ENCODE measurements around the gene PAGR1.
"Not testable (repeated sequence)": the region's sequence is repeated elsewhere in the genome, so short reads cannot be mapped to it uniquely, and the experiment has no call there.

PAGR1 gene

DNA sequence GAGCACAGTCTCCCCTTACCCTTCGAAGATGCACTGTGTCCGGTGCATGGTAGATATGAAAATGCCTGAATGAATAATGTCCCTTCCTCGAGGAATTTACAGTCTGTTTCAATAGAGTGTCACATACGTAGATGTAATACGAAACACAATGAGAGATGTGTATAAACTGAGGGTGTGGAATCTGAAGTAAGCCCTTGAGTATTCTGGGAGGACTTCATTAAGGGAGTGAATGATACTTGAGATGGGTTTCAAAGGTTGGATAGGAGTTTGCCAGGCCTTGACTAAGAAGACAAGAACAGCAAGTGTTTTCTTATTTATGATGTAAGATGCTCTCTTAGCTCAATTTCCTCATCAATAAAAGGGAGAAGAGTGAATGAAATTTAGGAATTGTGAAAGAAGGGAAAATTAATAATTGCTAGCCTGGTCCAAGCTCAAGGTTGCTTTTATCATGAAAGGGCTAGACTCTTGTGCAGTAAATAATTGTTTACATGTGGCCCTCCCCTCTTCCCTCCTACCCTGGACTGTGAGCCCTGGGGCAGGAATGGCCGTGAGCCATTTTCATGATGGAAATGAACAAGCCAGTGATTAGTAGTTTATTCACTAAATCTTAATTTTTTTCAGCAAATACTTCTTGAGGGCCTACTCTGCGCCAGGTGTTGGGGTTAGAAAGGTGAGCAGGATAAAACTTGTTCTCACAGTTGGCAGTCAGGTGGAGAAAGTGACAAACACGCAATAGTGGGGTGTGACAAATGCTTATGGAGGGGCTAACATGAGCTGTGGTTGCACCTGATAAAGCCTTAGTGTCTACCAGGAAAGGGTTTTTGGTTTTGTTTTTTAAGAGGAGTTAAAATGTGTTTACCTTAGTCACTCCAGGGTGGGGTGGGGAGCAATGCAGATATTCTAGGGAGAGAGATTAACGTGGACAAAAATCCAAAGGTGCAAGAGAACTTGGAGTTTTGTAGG lies 23.8 kb upstream of the PAGR1 start:
- no peak for DNase-seq (ENCODE audit: low read depth in 2 of 2)

DNA sequence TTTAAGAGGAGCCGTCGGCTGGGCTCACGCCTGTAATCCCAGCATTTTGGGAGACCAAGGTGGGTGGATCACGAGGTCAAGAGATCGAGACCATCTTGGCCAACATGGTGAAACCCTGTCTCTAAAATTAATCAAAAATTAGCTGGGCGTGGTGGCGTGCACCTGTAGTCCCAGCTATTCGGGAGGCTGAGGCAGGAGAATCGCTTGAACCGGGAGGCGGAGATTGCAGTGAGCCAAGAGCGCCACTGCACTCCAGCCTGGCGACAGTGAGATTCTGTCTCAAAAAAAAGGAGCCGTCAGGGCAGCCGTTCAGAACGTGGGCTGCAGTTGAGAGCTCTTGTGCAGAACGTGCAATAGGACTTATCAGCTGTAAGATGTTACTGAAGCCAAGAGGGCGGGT lies 22.8 kb upstream of the PAGR1 start:
- not testable (repeated sequence) for DNase-seq (ENCODE audit: low read depth in 2 of 2)

- DNase-seq (ENCODE audit: low read depth in 2 of 2): no peak
Observed at GRCh38 chr16:29794231-29794710, 21.7 kb upstream of the PAGR1 start.

DNA sequence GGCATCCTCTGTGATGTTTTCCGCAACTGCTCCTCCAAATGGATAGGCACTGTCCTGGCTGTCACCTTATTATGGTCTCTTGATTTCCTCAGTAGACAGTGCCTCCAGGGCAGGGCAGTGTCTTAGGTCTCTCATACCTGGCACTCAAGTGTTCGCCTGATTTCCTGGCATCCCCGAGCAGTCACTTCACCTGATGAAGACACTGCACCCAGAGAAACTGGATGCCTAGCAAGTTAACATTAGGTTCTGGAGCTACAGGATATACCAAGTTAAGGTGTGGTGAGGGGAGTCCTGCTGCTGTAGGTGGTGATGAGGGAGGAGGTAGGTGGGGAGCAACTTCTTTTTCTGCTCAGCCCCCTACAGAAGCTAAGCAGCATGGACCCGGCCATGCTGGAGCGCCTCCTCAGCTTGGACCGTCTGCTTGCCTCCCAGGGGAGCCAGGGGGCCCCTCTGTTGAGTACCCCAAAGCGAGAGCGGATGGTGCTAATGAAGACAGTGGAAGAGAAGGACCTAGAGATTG lies 13.5 kb upstream of the PAGR1 start:
- no peak for DNase-seq (ENCODE audit: low read depth in 2 of 2)

GRCh38 chr16:29804020-29804419 lies 11.9 kb upstream of the PAGR1 start:
- no peak for DNase-seq (ENCODE audit: low read depth in 2 of 2)

- no peak for DNase-seq (ENCODE audit: low read depth in 2 of 2)
Observed at GRCh38 chr16:29804455-29805231, 11.3 kb upstream of the PAGR1 start.

GRCh38 chr16:29805232-29806098 lies 10.5 kb upstream of the PAGR1 start:
- peak; percentile 95 to 98 for DNase-seq (ENCODE audit: low read depth in 2 of 2)

DNA sequence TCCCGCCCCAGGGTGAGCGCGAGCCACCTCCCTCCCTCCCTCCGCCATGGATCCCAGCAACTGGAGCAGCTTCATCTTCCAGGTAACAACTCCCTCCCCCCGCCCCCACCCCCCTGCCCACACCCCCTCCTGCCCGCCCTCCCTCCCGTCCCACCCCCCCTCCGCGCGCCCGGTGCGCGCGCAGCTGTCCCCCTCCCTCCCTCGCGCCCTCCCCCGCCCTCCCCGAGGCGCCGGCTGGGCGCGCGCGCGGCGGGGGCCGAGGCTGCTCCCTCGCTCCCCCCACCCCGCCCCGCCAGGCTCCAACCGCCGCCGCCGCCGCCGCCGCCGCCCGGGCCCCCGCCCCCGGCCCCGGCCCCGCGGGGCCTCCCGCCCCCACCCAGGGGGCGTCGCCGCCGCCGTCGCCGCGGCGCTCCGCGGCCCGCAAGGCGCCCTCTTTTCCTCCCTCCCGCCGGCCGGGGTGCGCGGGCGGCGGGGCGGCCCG lies 9.8 kb upstream of the PAGR1 start, which contains the start of gene MAZ:
Gene MAZ (plus strand): TSS at position 431 of the 481 bp plus-strand sequence. CDS start 173 bp downstream, outside the sequence.
- no peak for DNase-seq (ENCODE audit: low read depth in 2 of 2)

DNA sequence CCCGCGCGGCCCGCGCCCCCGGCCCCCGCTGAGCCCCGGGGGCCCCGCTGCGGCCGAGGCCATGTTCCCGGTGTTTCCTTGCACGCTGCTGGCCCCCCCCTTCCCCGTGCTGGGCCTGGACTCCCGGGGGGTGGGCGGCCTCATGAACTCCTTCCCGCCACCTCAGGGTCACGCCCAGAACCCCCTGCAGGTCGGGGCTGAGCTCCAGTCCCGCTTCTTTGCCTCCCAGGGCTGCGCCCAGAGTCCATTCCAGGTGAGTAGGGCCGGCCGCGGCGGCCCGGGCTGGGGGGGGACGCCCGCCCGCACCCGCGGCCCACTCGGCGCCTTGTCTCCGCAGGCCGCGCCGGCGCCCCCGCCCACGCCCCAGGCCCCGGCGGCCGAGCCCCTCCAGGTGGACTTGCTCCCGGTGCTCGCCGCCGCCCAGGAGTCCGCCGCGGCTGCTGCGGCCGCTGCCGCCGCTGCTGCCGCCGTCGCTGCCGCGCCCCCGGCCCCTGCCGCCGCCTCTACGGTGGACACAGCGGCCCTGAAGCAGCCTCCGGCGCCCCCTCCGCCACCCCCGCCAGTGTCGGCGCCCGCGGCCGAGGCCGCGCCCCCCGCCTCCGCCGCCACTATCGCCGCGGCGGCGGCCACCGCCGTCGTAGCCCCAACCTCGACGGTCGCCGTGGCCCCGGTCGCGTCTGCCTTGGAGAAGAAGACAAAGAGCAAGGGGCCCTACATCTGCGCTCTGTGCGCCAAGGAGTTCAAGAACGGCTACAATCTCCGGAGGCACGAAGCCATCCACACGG lies 9.1 kb upstream of the PAGR1 start:
- peak in 1 of 2 donors; percentile 58 for DNase-seq (ENCODE audit: low read depth in 2 of 2)

DNA sequence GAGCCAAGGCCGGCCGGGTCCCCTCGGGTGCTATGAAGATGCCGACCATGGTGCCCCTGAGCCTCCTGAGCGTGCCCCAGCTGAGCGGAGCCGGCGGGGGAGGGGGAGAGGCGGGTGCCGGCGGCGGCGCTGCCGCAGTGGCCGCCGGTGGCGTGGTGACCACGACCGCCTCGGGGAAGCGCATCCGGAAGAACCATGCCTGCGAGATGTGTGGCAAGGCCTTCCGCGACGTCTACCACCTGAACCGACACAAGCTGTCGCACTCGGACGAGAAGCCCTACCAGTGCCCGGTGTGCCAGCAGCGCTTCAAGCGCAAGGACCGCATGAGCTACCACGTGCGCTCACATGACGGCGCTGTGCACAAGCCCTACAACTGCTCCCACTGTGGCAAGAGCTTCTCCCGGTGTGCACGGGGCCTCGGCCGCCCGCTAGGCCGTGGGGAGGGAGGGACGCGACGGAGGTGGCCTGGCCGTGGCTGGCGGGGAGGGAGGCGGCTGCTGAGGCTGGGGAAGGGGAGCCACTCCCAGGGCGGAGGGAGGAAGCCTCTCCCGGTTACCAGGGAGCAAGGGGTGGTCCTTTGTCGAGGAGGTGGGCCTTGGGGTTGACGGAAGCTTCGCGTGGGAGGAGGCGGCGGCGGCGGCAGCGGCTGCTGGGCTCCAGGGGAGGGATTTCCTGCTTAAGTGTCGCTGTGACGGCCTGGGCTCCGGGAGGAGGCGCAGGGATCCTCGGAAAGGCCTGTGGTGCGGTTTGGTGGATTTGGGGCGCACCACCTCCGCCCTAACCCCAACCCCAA lies 8.3 kb upstream of the PAGR1 start:
- peak; percentile 88 to 90 for DNase-seq (ENCODE audit: low read depth in 2 of 2)

DNA sequence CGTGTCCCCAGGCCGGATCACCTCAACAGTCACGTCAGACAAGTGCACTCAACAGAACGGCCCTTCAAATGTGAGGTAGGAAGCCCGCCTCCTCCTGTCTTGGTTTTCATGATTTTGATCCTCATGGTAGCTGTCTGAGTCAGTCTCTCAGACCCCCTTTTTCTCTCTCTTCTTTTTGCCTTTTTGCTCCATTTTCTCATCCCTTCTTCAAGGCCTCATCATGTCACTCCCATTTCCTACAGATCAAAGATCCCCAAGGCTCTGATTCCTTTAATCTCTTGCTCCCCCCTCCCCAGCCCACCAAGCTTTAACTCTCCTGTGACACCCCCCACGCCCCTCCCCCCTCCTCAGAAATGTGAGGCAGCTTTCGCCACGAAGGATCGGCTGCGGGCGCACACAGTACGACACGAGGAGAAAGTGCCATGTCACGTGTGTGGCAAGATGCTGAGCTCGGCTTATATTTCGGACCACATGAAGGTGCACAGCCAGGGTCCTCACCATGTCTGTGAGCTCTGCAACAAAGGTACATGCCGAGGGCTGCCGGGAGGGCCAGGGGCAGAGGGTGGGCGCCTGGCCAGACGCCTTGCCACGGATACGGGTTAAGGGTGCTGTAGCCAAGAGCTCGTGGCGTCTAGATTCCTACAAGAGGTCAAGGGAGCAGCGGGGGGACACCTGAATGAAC lies 7.6 kb upstream of the PAGR1 start:
- DNase-seq (ENCODE audit: low read depth in 2 of 2): no peak

DNA sequence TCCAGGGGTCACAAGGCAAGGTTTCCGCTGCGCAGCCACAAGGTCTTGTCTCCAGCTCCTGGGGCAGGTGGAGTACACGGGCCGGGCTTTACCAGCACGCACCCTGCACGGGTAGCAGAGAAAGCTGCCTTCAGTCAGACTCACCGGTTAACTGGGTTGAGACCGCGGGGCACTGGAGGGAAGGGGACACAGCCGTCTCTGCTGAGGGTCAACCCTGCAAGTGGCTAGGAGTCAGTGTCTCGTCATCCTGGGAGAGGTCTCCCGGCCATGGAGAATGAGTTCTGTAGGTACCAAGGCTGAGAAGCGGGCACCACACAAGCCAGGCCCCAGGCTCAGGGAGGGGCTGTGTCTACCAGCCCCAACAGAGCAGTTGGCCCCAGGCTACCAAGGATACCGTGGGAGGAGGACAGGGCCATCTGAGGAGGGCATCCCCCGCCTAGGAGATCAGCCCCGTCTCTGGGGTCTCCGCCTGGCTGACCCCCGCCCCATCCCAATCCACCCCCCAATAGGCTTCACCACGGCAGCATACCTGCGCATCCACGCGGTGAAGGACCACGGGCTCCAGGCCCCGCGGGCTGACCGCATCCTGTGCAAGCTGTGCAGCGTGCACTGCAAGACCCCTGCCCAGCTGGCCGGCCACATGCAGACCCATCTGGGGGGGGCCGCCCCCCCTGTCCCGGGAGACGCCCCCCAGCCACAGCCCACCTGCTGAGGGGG lies 6.8 kb upstream of the PAGR1 start:
- no peak for DNase-seq (ENCODE audit: low read depth in 2 of 2)

- peak in 1 of 2 donors; percentile 42 for DNase-seq (ENCODE audit: low read depth in 2 of 2)
Observed at GRCh38 chr16:29809850-29810698, 5.9 kb upstream of the PAGR1 start.

DNA sequence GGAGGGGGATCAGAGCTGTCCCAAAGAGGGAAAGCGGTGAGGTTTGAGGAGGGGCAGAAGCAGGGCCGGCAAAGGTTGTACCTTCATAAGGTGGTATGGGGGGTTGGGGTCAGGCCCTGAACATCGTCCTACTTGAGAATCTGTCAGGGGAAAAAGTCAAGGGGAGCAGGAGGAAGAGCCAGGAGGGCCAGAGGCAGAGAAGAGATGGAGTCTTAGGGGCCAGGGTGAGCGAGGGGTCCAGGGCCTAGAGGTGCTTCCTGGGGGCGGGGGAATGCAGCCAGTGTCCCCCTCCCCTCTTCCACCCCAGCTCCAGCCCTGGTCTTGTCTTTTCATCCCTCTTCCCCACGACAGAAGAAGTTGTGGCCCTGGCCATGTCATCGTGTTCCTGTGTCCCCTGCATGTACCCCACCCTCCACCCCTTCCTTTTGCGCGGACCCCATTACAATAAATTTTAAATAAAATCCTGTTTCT lies 5.2 kb upstream of the PAGR1 start:
- no peak for DNase-seq (ENCODE audit: low read depth in 2 of 2)

- DNase-seq (ENCODE audit: low read depth in 2 of 2): peak; percentile 76 to 83
Observed at GRCh38 chr16:29811170-29811895, 4.6 kb upstream of the PAGR1 start.

DNA sequence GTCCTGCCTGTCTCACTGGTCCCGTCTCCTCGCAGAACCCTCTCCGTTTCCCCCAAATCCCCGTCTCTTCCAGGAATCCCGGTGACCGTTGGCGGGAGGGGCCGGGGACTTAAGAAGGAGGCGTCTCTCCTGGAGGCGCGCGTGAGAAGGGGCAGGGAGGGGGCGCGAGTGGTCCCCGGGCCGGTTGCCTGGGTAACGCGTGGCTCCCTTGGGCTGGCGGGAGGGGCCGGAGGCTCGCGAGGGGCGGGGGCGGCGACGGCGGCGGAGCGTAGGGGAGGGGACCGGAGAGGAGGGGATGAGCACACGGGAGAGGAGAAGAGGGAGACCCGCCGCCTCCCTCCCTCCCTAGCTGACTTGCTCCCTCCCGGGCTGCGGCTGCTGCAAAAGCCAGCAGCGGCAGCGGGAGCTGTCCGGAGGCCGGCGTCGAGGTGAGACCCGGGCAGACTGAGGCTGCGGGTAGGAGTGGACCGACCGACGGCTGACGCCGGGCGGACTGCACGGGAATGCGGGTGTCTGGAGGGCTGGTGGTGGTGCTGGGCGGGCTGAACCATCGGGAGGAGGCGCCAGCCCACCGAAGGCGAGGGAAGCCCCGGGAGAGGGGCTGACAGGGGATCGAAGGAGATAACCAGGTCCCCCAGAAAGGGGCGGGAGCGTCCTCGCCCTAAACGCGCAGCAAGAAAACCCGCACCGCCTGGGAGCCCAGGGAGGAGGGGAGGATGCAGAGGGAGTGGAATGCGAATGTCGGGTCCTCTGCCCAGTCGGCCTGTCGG lies 3.9 kb upstream of the PAGR1 start, which contains the start of gene PRRT2:
Gene PRRT2 (plus strand): TSS at position 298 of the 770 bp plus-strand sequence. CDS start 862 bp downstream, outside the sequence.
- peak in 1 of 2 donors; percentile 27 for DNase-seq (ENCODE audit: low read depth in 2 of 2)

Measured in stimulated activated CD8-positive, alpha-beta memory T cell treated with anti-CD3 and anti-CD28 coated beads, Interleukin-15, amount 100 ng/mL, for 48 hours (primary cell).